Skeletal muscle satellite cell (primary cell): ENCODE data around the gene PRELID1.

Experiments used
- H3K27me3 ChIP-seq: 2 replicates; pipeline ENCODE4 v1.7.0; 2013; ENCODE audit warnings: low read length; ENCODE audit not compliant: control insufficient read depth, insufficient read depth
- H3K36me3 ChIP-seq: 2 replicates; pipeline ENCODE4 v1.7.0; 2013; ENCODE audit warnings: mild to moderate bottlenecking, control low read depth, low read length; ENCODE audit not compliant: insufficient read depth
- H3K4me1 ChIP-seq: 2 replicates; pipeline ENCODE4 v1.7.0; 2013; ENCODE audit warnings: low read length; ENCODE audit not compliant: control insufficient read depth, insufficient read depth
- H3K4me2 ChIP-seq: 2 replicates; pipeline ENCODE4 v1.7.0; 2013; ENCODE audit warnings: mild to moderate bottlenecking, low read length
- H3K4me3 ChIP-seq: 2 replicates; pipeline ENCODE4 v1.7.0; 2013; ENCODE audit warnings: low read length
- H3K9ac ChIP-seq: 2 replicates; pipeline ENCODE4 v1.7.0; 2013; ENCODE audit warnings: mild to moderate bottlenecking, low read depth, low read length, moderate library complexity
- H3K9me3 ChIP-seq: replicated peaks from 2 replicates; pipeline ENCODE4 v1.7.0; 2013; ENCODE audit warnings: mild to moderate bottlenecking, control low read depth, low read length

The PRELID1 gene

DNA sequence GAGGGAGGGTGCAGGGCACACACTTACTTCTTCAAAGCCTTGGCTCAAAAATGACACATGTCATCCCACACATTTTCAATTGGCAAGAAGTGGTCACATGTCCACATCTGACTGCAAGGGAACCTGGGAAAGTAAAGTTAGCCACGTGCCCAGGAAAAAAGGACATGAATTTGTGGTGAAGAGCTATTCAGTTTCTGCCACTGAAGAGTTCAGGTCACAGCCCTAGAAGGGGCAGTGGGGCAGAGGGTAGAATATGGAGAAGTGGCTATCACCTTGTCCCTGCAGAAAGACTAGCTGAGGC lies 52.2 kb downstream of the PRELID1 start:
- H3K27me3 ChIP-seq = peaks cover 36% of the 10 kb centered on the region
- no peak overlapping the region for H3K4me3 ChIP-seq
- no peak overlapping the region for H3K9ac ChIP-seq
- no peaks in the 10 kb centered on the region for H3K9me3 ChIP-seq
- H3K4me1 ChIP-seq = peaks cover 10% of the 10 kb centered on the region
- H3K4me2 ChIP-seq = no peak overlapping the region
- H3K36me3 ChIP-seq = no peaks in the 10 kb centered on the region
